Smooth muscle cell (in vitro differentiated cells): ENCODE data around the gene GRID2. TPM values are rescaled to one million over a fixed set of nuclear protein-coding genes. Genes with fewer than 3 reads are reported as not detected.

ENCODE experiments used
- DNase-seq: peaks from one replicate; lab custom pipeline; 2025; ENCODE audit not compliant: unreplicated experiment; lab: John Stamatoyannopoulos, UW
- H2AFZ ChIP-seq: fragments of 200-600 bp; sonication (generic); 2 replicates; pipeline ENCODE4 v1.6.0; 2016; ENCODE audit warnings: antibody characterized with exemption, low read depth, mild to moderate bottlenecking
- H3F3A ChIP-seq: fragments of 200-600 bp; sonication (generic); 2 replicates; pipeline ENCODE4 v1.6.0; 2017; ENCODE audit warnings: antibody characterized with exemption, low read depth
- H3K27ac ChIP-seq: fragments of 200-600 bp; sonication (generic); 2 replicates; pipeline ENCODE4 v1.5.1; 2016; ENCODE audit warnings: low read depth, mild to moderate bottlenecking
- H3K27me3 ChIP-seq: fragments of 200-600 bp; sonication (generic); 2 replicates; pipeline ENCODE4 v1.6.1; 2016; ENCODE audit warnings: low read depth, mild to moderate bottlenecking
- H3K36me3 ChIP-seq: fragments of 200-600 bp; sonication (generic); 2 replicates; pipeline ENCODE4 v1.5.1; 2016; ENCODE audit warnings: low read depth
- H3K4me1 ChIP-seq: fragments of 200-600 bp; sonication (generic); 2 replicates; pipeline ENCODE4 v1.5.1; 2016; ENCODE audit warnings: low read depth
- H3K4me2 ChIP-seq: fragments of 200-600 bp; sonication (generic); 2 replicates; pipeline ENCODE4 v1.6.0; 2016; ENCODE audit warnings: mild to moderate bottlenecking
- H3K4me3 ChIP-seq: fragments of 200-600 bp; sonication (generic); 2 replicates; pipeline ENCODE4 v1.5.1; 2016; ENCODE audit warnings: mild to moderate bottlenecking
- H3K79me2 ChIP-seq: fragments of 200-600 bp; sonication (generic); 2 replicates; pipeline ENCODE4 v1.6.0; 2016; ENCODE audit warnings: low read depth, mild to moderate bottlenecking
- H3K9ac ChIP-seq: fragments of 200-600 bp; sonication (generic); 2 replicates; pipeline ENCODE4 v1.6.0; 2016; ENCODE audit warnings: low read depth
- H3K9me3 ChIP-seq: fragments of 200-600 bp; sonication (generic); replicated peaks from 2 replicates; pipeline ENCODE4 v1.5.1; 2016; ENCODE audit warnings: low read depth
- H4K20me1 ChIP-seq: fragments of 200-600 bp; sonication (generic); 2 replicates; pipeline ENCODE4 v1.6.0; 2016; ENCODE audit warnings: low read depth
- WGBS: methylation state at CpG from one replicate; pipeline ENCODE4 v1.1.7; 2016; ENCODE audit warnings: low lambda C conversion rate; 5-methylcytosine and 5-hydroxymethylcytosine counted together
- polyA plus RNA-seq: library from polyadenylated mRNA; unstranded; fragments of >200 nt; fragmentation: Nextera tagmentation; extraction: Ambion mirVana; gene quantifications from 2 replicates; pipeline ENCODE4 v1.2.1, GENCODE V29; 2016
- total RNA-seq: library from RNA; depleted of rRNA; stranded (reverse); fragments of >200 nt; gene quantifications from 2 replicates; pipeline ENCODE4 v1.2.3, GENCODE V29; 2014
- TF ChIP-seq, protein P1 (sequence below): fragments of 200-600 bp; sonication (generic); IDR thresholded peaks from 2 replicates; pipeline ENCODE4 v1.5.1; 2017; ENCODE audit warnings: borderline replicate concordance, mild to moderate bottlenecking, antibody characterized with exemption; ENCODE audit not compliant: insufficient read depth, poor library complexity, severe bottlenecking

GRID2 gene
- total and polyA plus RNA-seq, 2 experiments from 2014 or later, result 1.2 TPM; not detected in 1

- H3F3A ChIP-seq, result no peaks in the 10 kb centered on the region
- WGBS, result 49% methylated on average over 2 of the region's 2 CpGs
- TF ChIP-seq, protein P1, sequence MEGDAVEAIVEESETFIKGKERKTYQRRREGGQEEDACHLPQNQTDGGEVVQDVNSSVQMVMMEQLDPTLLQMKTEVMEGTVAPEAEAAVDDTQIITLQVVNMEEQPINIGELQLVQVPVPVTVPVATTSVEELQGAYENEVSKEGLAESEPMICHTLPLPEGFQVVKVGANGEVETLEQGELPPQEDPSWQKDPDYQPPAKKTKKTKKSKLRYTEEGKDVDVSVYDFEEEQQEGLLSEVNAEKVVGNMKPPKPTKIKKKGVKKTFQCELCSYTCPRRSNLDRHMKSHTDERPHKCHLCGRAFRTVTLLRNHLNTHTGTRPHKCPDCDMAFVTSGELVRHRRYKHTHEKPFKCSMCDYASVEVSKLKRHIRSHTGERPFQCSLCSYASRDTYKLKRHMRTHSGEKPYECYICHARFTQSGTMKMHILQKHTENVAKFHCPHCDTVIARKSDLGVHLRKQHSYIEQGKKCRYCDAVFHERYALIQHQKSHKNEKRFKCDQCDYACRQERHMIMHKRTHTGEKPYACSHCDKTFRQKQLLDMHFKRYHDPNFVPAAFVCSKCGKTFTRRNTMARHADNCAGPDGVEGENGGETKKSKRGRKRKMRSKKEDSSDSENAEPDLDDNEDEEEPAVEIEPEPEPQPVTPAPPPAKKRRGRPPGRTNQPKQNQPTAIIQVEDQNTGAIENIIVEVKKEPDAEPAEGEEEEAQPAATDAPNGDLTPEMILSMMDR, result no peak
Observed at GRCh38 chr4:92357966-92358365, 54.2 kb downstream of the GRID2 start.

DNA sequence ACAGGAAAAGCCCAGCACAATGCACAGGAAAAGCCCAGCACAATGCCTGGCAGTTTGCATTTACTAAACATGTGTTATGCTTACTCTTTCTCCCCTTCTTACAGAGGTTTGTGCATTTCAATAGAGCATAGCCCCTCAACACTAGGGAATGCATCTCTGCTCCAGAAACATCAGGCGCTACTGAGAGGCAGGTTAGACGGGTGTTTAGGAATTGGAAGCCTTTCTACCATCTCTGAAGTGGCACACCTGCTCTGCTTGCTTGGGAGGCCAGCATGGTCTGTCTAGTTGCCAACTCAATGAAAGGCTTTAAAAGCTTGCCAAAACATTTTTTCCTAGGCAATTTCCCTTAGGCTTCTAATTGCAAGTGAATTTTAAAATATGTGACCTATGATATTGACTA lies 55.7 kb downstream of the GRID2 start:
- 69% methylated on average over 2 of the region's 2 CpGs for WGBS
- no peaks in the 10 kb centered on the region for H3K9me3 ChIP-seq
- H4K20me1 ChIP-seq, result no peaks in the 10 kb centered on the region
- H3K9ac ChIP-seq, result no peak overlapping the region
- H3F3A ChIP-seq, result no peaks in the 10 kb centered on the region
- no peak overlapping the region for H2AFZ ChIP-seq
- no peaks in the 10 kb centered on the region for H3K79me2 ChIP-seq
- no peak overlapping the region for H3K27ac ChIP-seq
- H3K4me2 ChIP-seq, result no peak overlapping the region
- TF ChIP-seq, protein P1, result no peak
- H3K4me3 ChIP-seq, result no peak overlapping the region
- no peaks in the 10 kb centered on the region for H3K4me1 ChIP-seq
- DNase-seq, result no peak
- no peaks in the 10 kb centered on the region for H3K27me3 ChIP-seq
- no peaks in the 10 kb centered on the region for H3K36me3 ChIP-seq

More at GRCh38 chr4:92357966-92358365, 54.2 kb downstream of the GRID2 start:
- no peak overlapping the region for H2AFZ ChIP-seq
- no peaks in the 10 kb centered on the region for H3K9me3 ChIP-seq
- H4K20me1 ChIP-seq, result no peaks in the 10 kb centered on the region
- no peaks in the 10 kb centered on the region for H3K36me3 ChIP-seq
- no peak overlapping the region for H3K27ac ChIP-seq
- no peak overlapping the region for H3K9ac ChIP-seq
- H3K4me1 ChIP-seq, result no peaks in the 10 kb centered on the region
- H3K27me3 ChIP-seq, result no peaks in the 10 kb centered on the region
- DNase-seq, result no peak
- no peak overlapping the region for H3K4me2 ChIP-seq
- H3K4me3 ChIP-seq, result no peak overlapping the region
- H3K79me2 ChIP-seq, result no peaks in the 10 kb centered on the region

DNA sequence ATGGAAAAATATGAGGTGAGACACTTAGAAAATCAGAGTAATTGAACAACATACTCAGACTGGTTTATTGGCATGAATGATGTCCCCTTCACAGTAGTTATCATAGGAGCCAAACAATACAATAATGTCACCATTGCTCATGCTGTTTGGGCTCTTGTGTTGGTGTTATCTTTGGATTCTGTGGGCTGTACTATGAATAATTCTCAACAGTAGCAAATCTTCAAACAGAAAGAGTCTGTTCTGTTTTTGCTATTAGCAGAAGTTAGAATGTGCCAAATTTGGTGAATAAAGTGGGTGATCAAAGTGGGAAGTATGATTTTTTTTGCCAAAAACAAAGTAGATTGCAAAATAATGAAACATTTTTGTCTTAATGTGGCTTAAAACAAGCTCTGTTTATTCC lies 58.3 kb downstream of the GRID2 start:
- TF ChIP-seq, protein P1, result no peak
- H3K4me3 ChIP-seq, result no peak overlapping the region
- H3K4me2 ChIP-seq, result no peak overlapping the region
- no peak for DNase-seq
- H3K9me3 ChIP-seq, result no peaks in the 10 kb centered on the region
- no peak overlapping the region for H2AFZ ChIP-seq
- no peaks in the 10 kb centered on the region for H3K27me3 ChIP-seq
- H3K79me2 ChIP-seq, result no peaks in the 10 kb centered on the region
- H4K20me1 ChIP-seq, result no peaks in the 10 kb centered on the region
- H3K4me1 ChIP-seq, result no peaks in the 10 kb centered on the region
- no peak overlapping the region for H3K27ac ChIP-seq
- H3K9ac ChIP-seq, result no peak overlapping the region
- H3K36me3 ChIP-seq, result no peaks in the 10 kb centered on the region
- H3F3A ChIP-seq, result no peaks in the 10 kb centered on the region

DNA sequence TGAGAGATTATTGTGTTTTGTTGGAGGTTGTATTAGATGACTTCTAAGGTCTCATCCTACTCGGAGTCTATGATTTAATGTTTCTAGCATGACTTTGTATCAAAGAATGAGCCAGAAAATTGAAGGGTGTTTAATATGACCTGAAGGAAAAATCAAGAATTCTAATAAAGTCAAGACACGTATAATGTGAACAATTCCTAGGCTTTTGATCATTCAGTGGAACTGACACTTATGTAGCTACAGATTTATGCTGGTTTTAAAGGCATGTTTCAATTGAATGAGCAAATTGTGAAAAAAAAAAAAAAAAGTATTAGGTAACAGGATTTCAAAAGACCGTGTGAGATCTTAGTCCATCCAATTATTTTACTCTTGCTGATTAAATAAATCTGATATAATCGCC lies 64.9 kb downstream of the GRID2 start:
- H3K4me3 ChIP-seq, result no peak overlapping the region
- no peaks in the 10 kb centered on the region for H3K36me3 ChIP-seq
- H3F3A ChIP-seq, result no peaks in the 10 kb centered on the region
- H3K4me1 ChIP-seq, result no peaks in the 10 kb centered on the region
- H3K79me2 ChIP-seq, result no peaks in the 10 kb centered on the region
- no peak for DNase-seq
- no peak overlapping the region for H3K4me2 ChIP-seq
- H4K20me1 ChIP-seq, result no peaks in the 10 kb centered on the region
- no peak overlapping the region for H3K27ac ChIP-seq
- no peaks in the 10 kb centered on the region for H3K9me3 ChIP-seq
- H2AFZ ChIP-seq, result no peak overlapping the region
- no peaks in the 10 kb centered on the region for H3K27me3 ChIP-seq
- WGBS, result 92% methylated on average over 4 of the region's 4 CpGs
- TF ChIP-seq, protein P1, result no peak
- no peak overlapping the region for H3K9ac ChIP-seq
